SH-SY5Y (cell line): ENCODE results near the gene ATP9B.

Experiments
- GATA2 ChIP-seq: IDR thresholded peaks from 2 replicates; pipeline ENCODE4 v1.6.1; 2011; ENCODE audit warnings: mild to moderate bottlenecking, low read depth, low read length
- GATA3 ChIP-seq: IDR thresholded peaks from 2 replicates; pipeline ENCODE4 v1.6.1; 2011; ENCODE audit warnings: low read depth, mild to moderate bottlenecking, low read length, moderate library complexity

DNA sequence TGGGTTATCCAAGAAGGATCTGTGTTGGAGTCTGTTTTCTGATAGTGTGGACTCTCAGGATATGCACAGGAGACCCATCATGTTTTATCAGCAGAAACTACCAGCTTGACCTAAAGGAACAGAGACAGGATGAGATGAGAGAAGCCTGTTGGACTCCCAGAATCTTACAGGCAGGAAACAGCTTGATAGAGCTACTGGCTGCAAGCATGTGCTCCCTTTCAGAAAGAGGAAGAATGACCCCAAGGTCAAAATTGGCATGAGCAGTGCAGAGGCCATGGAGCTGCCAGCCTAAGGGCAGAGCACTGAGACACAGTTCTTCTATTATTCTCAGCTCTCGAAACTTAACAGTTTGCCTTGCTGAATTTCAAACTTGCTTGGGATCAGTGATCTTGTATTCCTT lies 191.3 kb downstream of the ATP9B start:
- TF ChIP-seq GATA3 (no peak), GATA2 (no peak)
